Liver (tissue), 3 donors: Measurements from ENCODE around the gene KCNK3.

Source experiments
- ATF3 ChIP-seq: IDR thresholded peaks from 2 replicates; pipeline ENCODE4 v1.6.1; 2016; ENCODE audit warnings: antibody characterized with exemption
- CTCF ChIP-seq: fragments of 150-350 bp; IDR thresholded peaks from 2 replicates; pipeline ENCODE4 v1.5.1; 2017; ENCODE audit warnings: improper control_type of control experiment, low read depth, low read length; ENCODE audit not compliant: missing input control
- donor health status: healthy.
- donor health status: healthy.

- TF ChIP-seq CTCF (no peak), ATF3 (no peak)
These were observed 47.0 kb downstream of the KCNK3 start for GRCh38 chr2:26739514-26739913.
